ENCODE results near the gene LHFPL2.
A peak's percentile ranks its signal among the peaks of the same experiment; 100 is the strongest.

LHFPL2 gene

DNA sequence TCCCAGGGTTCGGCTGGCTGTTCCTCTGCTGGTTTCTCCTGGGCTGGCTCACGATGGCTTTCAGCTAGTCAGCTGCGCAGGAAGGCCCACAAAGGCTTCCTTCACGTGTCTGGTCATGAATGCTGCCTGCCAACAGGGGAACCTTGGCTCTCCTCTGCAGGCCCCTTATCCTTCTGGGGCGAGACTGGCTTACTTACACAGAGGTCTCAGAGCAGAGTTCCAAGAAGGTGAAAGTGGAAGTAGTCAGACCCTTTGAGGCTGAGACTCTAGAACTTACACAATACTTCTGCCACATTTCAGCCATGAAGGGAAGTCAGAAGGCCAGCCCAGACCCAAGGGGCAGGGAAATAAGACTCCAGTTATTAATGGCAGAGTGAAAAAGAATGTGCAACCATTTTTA lies 99.5 kb downstream of the LHFPL2 start:
- H3K4me3 ChIP-seq (ENCODE audit: low read depth, low read length), result no peak overlapping the region
- no peak for DNase-seq (ENCODE audit: low read depth, low spot score)
- ChIA-PET POLR2A (no interaction called here), CTCF (interaction anchor here (0.9 to 1.4 kb wide), 3 partner anchors 12 to 81 kb away, joined by 3 to 6 read pairs (median 5); no protein-coding TSS in a partner anchor)
- TF ChIP-seq, protein P1, sequence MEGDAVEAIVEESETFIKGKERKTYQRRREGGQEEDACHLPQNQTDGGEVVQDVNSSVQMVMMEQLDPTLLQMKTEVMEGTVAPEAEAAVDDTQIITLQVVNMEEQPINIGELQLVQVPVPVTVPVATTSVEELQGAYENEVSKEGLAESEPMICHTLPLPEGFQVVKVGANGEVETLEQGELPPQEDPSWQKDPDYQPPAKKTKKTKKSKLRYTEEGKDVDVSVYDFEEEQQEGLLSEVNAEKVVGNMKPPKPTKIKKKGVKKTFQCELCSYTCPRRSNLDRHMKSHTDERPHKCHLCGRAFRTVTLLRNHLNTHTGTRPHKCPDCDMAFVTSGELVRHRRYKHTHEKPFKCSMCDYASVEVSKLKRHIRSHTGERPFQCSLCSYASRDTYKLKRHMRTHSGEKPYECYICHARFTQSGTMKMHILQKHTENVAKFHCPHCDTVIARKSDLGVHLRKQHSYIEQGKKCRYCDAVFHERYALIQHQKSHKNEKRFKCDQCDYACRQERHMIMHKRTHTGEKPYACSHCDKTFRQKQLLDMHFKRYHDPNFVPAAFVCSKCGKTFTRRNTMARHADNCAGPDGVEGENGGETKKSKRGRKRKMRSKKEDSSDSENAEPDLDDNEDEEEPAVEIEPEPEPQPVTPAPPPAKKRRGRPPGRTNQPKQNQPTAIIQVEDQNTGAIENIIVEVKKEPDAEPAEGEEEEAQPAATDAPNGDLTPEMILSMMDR (IDR thresholded peaks at IDR 0.05; ENCODE audit: insufficient read depth, low read length, missing control alignments), result no peak

DNA sequence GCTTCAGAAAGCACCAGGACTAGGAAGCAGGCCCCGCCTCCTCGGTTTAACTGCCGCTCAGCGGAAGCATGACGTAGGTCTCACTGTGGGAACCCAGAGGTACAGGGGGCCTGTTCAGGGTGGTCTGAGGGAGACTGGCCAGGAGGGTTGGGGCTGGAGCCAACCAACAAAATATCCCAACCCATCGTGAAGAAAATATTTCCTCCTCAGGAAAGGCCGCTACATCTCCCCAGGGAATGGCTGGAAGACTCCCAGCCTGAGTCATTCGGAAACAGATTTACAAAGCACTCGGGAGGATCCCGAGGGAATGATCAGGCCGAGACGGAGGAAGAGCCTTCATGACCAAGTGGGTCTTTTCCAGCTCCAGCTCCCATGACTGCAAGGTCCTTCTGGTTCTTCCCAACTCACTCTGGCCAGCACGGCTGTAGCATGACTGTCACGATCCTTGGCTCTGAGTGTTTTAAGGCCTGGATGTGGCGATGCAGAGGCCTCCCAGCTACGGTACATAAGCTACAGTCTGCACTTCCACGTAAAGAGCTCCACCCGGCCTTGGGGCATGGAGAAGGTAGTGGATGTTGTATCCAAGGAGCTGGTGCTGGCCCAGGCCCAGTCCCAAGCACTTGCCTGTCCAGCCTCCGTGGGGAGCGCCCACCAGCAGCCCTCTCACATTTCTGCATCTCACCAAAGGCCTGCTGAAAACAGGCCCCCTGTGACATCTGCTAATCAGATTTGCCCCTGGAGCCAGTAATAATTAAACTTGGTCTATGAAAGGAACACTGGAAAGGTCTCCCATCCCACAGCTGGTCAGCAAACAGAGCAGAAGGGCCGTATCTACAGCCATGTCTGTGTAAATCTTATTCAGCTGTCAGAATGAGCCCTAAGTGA lies 100.6 kb downstream of the LHFPL2 start:
- ChIA-PET POLR2A (no interaction called here), CTCF (interaction anchor here (0.9 to 1.4 kb wide), 4 partner anchors 11 to 84 kb away, joined by 3 to 6 read pairs (median 4); no protein-coding TSS in a partner anchor)
- TF ChIP-seq, protein P1 (IDR thresholded peaks at IDR 0.05; ENCODE audit: insufficient read depth, low read length, missing control alignments), result no peak
- DNase-seq (ENCODE audit: low read depth, low spot score), result peak; percentile 73
- no peak overlapping the region for H3K4me3 ChIP-seq (ENCODE audit: low read depth, low read length)

DNA sequence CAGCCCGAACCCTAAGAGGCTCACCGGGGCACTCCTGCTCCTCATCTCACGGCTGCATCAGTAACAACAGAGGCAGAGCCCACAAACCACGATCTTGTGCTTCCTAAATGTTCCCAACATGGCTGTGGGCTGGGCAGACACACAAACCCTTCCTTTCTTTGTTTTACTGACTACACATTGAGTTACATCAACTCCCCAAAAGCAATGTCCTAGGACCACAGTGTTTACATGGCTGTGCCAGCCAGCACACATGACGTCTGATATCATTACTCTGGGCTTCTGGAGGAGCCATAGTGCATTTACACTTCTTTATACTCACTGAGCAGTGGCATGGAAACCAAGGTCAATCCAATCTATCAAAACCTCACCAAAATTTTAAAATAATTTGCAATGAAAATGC lies 101.4 kb downstream of the LHFPL2 start:
- CTCF ChIA-PET, result interaction anchor here (1.0 kb wide), 1 partner anchor 85 kb away, joined by 3 read pairs; no protein-coding TSS in a partner anchor

DNA sequence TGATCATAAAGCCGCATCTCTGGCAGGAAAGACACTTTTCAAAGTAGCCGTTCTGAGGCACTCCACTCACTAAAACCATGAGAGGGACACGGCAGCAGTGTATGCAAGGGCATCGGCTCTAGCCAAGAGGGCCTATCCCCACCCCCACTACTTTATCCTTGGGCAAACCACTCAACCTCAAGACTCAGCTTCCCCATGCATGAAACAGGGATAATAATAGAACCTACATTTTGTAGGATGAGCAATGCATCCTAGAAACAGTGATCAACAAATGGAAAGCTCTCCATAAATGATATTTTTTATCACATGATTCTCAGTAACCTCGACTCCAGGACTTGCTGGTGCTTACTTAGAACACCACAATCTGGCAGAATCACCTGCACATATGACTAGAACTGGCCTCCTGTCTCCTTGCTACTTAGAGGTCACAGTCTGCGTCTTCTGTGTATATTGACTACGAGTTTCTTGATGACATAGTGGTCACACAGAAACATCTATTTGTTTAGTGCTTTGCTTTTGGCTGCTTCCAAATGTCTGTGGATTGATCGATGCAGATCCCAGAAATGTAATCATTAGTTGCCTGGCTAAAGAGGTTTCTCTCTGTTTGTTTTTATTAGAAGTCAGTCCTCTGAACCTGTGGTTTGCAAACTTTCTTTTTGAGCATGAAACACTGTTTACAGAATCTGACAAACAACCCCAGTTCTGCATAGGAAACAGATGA lies 102.1 kb downstream of the LHFPL2 start:
- TF ChIP-seq, protein P1 (IDR thresholded peaks at IDR 0.05; ENCODE audit: insufficient read depth, low read length, missing control alignments), result no peak
- no peak for DNase-seq (ENCODE audit: low read depth, low spot score)
- POLR2A ChIA-PET, result no interaction called here
- H3K4me3 ChIP-seq (ENCODE audit: low read depth, low read length), result no peak overlapping the region
- CTCF ChIA-PET, result interaction anchor here (0.6 to 1.6 kb wide), 3 partner anchors 9 to 81 kb away, joined by 3 to 5 read pairs (median 3); no protein-coding TSS in a partner anchor

More for the DNA sequence above, 101.4 kb downstream of the LHFPL2 start:
- TF ChIP-seq, protein P1 (IDR thresholded peaks at IDR 0.05; ENCODE audit: insufficient read depth, low read length, missing control alignments), result no peak
- H3K4me3 ChIP-seq (ENCODE audit: low read depth, low read length), result no peak overlapping the region
- POLR2A ChIA-PET, result no interaction called here
- no peak for DNase-seq (ENCODE audit: low read depth, low spot score)

DNA sequence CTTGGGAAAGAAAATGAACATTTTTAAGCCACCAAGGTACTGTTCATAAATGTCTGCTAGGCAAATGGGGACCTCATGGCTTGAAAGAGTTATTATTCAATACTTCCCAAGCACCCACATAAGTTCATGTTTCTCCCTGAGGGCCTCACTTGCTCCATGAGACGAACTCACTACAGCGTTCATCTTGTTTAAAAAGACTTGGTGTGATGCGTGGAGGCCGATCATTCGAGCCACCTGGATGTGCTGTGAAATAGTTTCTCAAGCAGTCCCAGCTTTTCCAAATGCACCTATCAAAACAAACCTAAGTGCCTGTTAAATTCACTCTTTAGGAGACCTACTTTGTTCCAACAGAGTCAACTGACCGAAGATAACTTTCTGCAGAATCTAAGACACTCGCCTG lies 103.2 kb downstream of the LHFPL2 start:
- TF ChIP-seq, protein P1 (IDR thresholded peaks at IDR 0.05; ENCODE audit: insufficient read depth, low read length, missing control alignments), result no peak
- POLR2A ChIA-PET, result no interaction called here
- CTCF ChIA-PET, result interaction anchor here (1.3 to 1.6 kb wide), 4 partner anchors 8 to 82 kb away, joined by 3 to 5 read pairs (median 4); no protein-coding TSS in a partner anchor
- H3K4me3 ChIP-seq (ENCODE audit: low read depth, low read length), result no peak overlapping the region
- no peak for DNase-seq (ENCODE audit: low read depth, low spot score)

Data from AG04449 (cell line).